HuH-7 (cell line): Measurements from ENCODE around the gene GPR55.
A peak's percentile ranks its signal among the peaks of the same experiment; 100 is the strongest.
"Not testable (repeated sequence)": the region's sequence is repeated elsewhere in the genome, so short reads cannot be mapped to it uniquely, and the experiment has no call there.

Source experiments
- DNase-seq: peaks from one replicate; pipeline ENCODE4 v3.0.0; 2011; ENCODE audit warnings: low spot score

The GPR55 gene

GRCh38 chr2:230950874-230951339, 25.9 kb upstream of the GPR55 start:
- no peak for DNase-seq

GRCh38 chr2:230949966-230950873, 25.2 kb upstream of the GPR55 start:
- no peak for DNase-seq

GRCh38 chr2:230947908-230948365, 22.9 kb upstream of the GPR55 start:
- DNase-seq: no peak

DNA sequence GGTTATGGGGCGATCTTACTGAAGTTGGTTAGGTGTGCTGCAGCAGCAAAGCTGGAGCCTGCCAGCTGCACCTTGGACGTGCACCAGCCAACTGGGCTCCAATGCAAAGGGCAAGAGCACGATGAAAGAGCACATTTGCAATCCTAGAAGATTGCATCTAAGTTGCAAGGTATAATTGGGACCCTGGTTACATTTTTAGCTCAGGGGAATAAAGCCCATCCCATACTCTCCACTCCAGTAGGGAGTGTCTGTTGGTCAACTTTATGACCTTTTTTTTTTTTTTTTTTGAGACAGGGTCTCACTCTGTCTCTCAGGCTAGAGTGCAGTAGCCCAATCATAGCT, 22.2 kb upstream of the GPR55 start:
- no peak for DNase-seq

DNA sequence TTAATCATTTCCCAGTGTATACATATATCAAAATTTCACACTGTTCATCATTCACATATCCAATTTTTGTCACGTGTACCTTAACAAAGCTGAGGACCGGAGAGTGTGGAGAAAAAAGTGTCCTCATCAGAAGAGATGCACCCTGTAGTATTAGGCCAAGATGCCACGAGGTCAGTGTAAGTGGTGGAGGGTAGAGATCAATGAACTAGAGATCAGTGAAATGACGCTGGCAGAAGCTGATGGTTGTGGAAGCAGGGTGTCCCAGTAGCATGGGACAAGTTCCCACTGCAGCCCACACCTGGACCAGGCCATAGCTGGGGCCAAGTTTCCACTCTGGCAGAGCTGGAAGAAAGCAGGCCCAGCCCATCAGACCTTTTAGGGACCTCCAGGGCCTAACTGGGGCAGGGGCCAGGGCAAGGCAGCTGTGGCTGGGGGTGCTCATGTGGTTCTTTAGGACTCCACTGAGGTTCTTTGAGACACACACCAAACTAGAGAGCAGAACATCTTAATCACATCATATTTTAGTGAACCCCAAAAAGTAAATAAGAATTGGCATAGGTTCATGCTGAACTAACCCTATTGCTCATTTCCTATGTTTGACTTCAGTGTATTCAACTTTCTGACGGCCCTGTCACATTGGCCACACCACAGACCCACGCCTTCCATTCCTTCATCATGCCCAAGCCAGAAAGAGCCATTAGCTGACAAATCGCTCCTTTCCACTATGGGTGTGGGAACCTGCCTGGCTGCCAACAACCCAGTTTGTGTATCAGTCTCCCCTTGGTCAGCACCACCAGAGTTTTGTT, 21.6 kb upstream of the GPR55 start:
- DNase-seq: no peak

- no peak for DNase-seq
Measured at GRCh38 chr2:230944757-230945372, 19.8 kb upstream of the GPR55 start.

- no peak for DNase-seq
Measured at GRCh38 chr2:230944123-230944653, 19.1 kb upstream of the GPR55 start.

DNA sequence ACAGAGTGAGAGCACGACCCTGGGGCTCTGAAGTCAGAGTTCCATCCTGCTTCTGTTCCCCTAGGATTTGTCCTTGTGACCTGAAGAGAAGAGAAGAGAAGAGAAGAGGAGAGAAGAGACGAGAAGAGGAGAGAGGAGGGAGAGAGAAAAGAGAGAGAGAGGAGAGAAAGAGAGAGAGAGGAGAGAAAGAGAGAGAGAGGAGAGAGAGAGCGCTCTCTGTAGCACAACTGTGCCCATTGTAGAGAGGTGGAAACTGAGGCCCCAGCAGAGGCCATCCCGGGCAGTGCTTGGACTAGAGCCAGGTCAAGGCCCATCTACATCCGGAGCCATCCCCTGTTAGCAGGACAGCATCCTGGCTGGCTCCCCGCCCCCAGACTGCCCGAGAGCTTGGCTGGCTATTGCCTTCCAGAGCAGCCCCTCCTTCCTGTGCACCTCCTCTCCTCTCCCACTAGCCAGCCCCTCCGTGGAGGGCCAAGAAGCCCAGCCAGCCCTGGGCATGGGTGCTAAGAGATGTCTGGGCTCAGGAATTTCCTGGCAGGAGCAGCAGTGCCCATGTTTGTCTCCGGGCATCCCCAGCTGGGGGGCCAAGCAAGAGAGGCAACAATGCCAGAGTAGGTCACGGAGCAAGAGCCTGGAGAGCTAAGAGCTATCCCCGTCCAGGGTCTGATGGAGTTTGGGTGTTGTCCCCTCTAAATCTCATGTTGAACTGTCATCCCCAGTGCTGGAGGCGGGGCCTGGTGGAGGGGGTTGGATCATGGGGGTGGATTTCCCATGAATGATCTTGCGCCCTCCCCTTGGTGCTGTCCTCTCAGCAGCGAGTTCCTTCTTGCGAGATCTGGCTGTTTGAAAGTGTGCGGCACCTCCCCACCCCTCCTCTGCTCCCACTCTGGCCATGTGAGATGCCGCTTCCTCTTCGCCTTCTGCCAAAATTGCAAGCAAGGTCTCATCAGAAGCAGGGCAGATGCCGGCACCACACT, 18.2 kb upstream of the GPR55 start:
- no peak for DNase-seq

DNA sequence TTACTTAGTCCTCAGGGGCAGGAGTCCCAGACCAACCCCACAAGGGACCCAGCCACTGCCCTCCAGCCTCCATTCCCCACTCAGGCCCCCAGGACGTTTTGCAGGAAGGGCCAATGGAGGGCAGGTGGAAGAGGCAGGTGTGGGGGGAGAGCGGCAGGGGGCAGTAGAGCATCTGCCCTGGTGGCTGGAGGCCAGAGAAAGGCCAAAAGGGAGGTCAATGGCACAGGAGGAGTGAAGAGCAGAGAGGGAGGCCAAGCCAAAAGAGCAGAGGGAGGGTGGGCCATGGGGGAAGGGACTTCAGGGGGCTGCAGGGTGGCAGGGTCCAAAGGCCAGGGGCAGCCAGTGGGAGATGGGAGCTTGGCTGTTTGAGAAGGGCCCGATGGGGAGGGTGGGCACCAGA, 17.3 kb upstream of the GPR55 start:
- DNase-seq: peak; percentile 62

GRCh38 chr2:230941202-230942180, 16.4 kb upstream of the GPR55 start:
- DNase-seq: no peak

DNA sequence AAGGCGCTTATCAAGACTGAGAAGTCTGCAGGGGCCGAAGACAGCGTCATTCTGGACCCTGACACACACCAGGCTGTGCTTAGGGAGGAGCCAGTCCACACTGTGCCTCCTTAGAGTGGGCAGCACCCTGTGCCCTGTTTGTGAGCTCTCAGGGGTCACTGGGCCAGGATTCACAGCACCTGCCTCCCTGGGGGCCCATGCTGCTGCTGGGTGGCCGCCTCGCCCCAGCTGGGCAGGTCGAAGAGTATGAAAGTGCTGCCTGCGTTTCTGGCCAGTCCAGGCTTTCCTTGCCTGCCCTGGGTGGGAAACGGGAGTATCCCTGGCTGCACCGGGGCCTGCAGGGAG, 15.4 kb upstream of the GPR55 start:
- no peak for DNase-seq

GRCh38 chr2:230939691-230940470, 14.8 kb upstream of the GPR55 start:
- no peak for DNase-seq

GRCh38 chr2:230939066-230939591, 14.1 kb upstream of the GPR55 start:
- DNase-seq: no peak

DNA sequence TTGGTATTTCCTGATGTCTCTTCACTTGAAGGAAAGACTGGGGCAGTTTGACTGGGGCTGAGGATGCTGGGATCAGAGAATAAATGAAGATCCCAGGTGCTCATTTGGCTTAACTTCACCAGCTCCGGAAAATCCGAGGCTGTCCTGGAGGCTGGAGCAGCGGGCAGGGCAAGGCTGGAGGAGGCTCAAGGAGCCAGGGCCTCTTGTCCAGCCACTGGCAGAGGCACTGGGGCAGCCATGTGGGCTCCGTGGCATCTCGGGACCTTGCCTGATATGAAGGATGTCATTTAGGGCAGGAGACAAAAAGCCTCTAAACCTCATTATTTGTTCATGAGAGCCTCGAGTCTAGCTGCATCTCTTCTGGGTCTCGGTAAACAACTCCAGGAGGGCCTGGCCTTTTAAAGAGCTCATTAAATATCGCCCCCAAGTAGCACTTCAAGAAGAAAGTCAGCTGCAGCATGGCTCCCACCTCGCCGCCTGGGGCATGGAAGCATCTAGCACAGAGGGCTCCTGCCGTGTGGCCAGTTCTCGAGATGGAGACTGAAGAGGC, 13.5 kb upstream of the GPR55 start:
- no peak for DNase-seq

DNA sequence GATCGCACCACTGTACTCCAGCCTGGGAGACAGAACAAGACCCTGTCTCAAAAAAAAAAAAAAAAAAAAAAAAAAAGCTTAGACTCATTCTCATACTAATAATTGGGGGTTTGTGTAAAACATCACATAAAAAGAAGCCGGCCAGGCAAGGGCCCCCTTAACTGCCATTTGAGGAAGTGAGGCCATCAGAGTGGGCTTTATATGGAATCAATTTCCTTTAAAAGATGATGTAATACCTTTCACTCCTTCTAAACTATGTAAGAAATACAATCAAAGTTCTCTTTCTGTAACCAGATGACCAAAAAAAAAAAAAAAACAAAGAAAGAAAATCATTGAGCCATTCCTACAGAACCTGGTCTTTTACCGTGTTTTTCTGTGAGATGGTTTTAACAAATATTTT, 13.1 kb upstream of the GPR55 start:
- no peak for DNase-seq

GRCh38 chr2:230937362-230937761, 12.3 kb upstream of the GPR55 start:
- DNase-seq: no peak

GRCh38 chr2:230936243-230936642, 11.2 kb upstream of the GPR55 start:
- not testable (repeated sequence) for DNase-seq

- DNase-seq: no peak
Measured at GRCh38 chr2:230935130-230935430, 10.0 kb upstream of the GPR55 start.
